GM12878 (cell line): ENCODE data around the gene TRABD2B. TPM values are rescaled to one million over a fixed set of nuclear protein-coding genes. Genes with fewer than 3 reads are reported as not detected.

Experiments
- ATAC-seq: fragments of 200-7000 bp; cut with Tn5 transposase; 3 replicates; pipeline ENCODE4 v1.9.1; 2020; ENCODE audit warnings: mild to moderate bottlenecking, moderate library complexity
- BruUV-seq: library from RNA; stranded (reverse); fragments of 400-500 nt; replicated peaks from 2 replicates; lab custom pipeline; 2021; lab: Mats Ljungman, UMichigan
- CTCF ChIA-PET: fragments of 300-600 bp; sonication (Branson Sonifier 250); formaldehyde crosslinking; extraction: SDS; loops from one replicate; lab custom pipeline; 2021; ENCODE audit warnings: inconsistent platforms; lab: Yijun Ruan, JAX
- POLR2A ChIA-PET: fragments of 350-600 bp; formaldehyde crosslinking; extraction: SDS; loops from one replicate; lab custom pipeline; 2021; ENCODE audit warnings: inconsistent platforms; lab: Charles Lee
- RAD21 ChIA-PET: fragments of 300-600 bp; sonication (Branson Sonifier 250); formaldehyde crosslinking; loops from one replicate; lab custom pipeline; 2023; ENCODE audit warnings: antibody characterized with exemption; ENCODE audit not compliant: unreplicated experiment; lab: Charles Lee
- SMC1A ChIA-PET: fragments of 300-600 bp; sonication (Branson Sonifier 250); formaldehyde crosslinking; loops from one replicate; lab custom pipeline; 2023; ENCODE audit not compliant: unreplicated experiment, uncharacterized antibody; lab: Charles Lee
- DNase-seq: peaks from one replicate; pipeline ENCODE4 v3.0.0-alpha.2; 2011; ENCODE audit warnings: low read depth, low spot score
- FAIRE-seq: peaks from 3 replicates; lab custom pipeline; 2011; peaks lifted over from hg19 to GRCh38; lab: Jason Lieb, UNC
- H2AFZ ChIP-seq: 2 replicates; pipeline ENCODE4 v1.6.0; 2011; ENCODE audit warnings: low read depth, low read length, control low read depth; ENCODE audit not compliant: control insufficient read depth
- H3K27ac ChIP-seq: 2 replicates; pipeline ENCODE4 v1.5.1; 2011; ENCODE audit warnings: control low read depth; ENCODE audit not compliant: control insufficient read depth, insufficient read depth
- H3K27me3 ChIP-seq, 2 experiments: replicated peaks in 1 of 2; 2 replicates each; pipeline versions ENCODE4 v1.6.0 to v1.6.1; 2011; ENCODE audit warnings: low read length in 1 of 2; ENCODE audit not compliant: control insufficient read depth in 2 of 2, insufficient read depth in 2 of 2
- H3K36me3 ChIP-seq, 2 experiments: 2 replicates each; pipeline ENCODE4 v1.5.1; 2011; ENCODE audit warnings: low read length in 1 of 2; ENCODE audit not compliant: control insufficient read depth in 2 of 2, insufficient read depth in 2 of 2
- H3K4me1 ChIP-seq: 2 replicates; pipeline ENCODE4 v1.6.1; 2011; ENCODE audit warnings: mild to moderate bottlenecking, low read length, moderate library complexity, mixed read lengths; ENCODE audit not compliant: control insufficient read depth, insufficient read depth
- H3K4me2 ChIP-seq: 2 replicates; pipeline ENCODE4 v1.6.0; 2011; ENCODE audit warnings: control low read depth; ENCODE audit not compliant: control insufficient read depth, insufficient read depth
- H3K4me3 ChIP-seq: fragments of 200-600 bp; sonication (generic); 2 replicates; pipeline ENCODE4 v1.5.1; 2016
- H3K79me2 ChIP-seq: 2 replicates; pipeline ENCODE4 v1.6.0; 2011; ENCODE audit warnings: low read length; ENCODE audit not compliant: control insufficient read depth, insufficient read depth
- H3K9ac ChIP-seq: 2 replicates; pipeline ENCODE4 v1.8.0; 2011; ENCODE audit warnings: low read length, control low read depth, mixed read lengths; ENCODE audit not compliant: control insufficient read depth, insufficient read depth
- H3K9me3 ChIP-seq: replicated peaks from 3 replicates; pipeline ENCODE4 v1.5.1; 2011; ENCODE audit warnings: mild to moderate bottlenecking, low read length; ENCODE audit not compliant: control insufficient read depth, insufficient read depth
- H4K20me1 ChIP-seq: 2 replicates; pipeline ENCODE4 v1.6.0; 2011; ENCODE audit not compliant: control insufficient read depth, insufficient read depth
- CHD2 ChIP-seq: IDR thresholded peaks from 2 replicates; pipeline ENCODE4 v1.6.1; 2011; ENCODE audit warnings: low read depth, low read length, improper control_type of control experiment, borderline replicate concordance
- EED ChIP-seq: sonication (generic); IDR thresholded peaks from 2 replicates; pipeline ENCODE4 v1.6.1; 2016; ENCODE audit warnings: antibody characterized with exemption, low read depth
- EZH2 ChIP-seq: IDR thresholded peaks from 2 replicates; pipeline ENCODE4 v1.6.1; 2012; ENCODE audit warnings: low read depth, mild to moderate bottlenecking, control low read depth, inconsistent platforms, low read length, borderline replicate concordance; ENCODE audit not compliant: control insufficient read depth
- HDAC2 ChIP-seq: fragments of 200-600 bp; sonication (generic); IDR thresholded peaks from 2 replicates; pipeline ENCODE4 v1.6.1; 2017
- KLF5 ChIP-seq: fragments of 450-650 bp; IDR thresholded peaks from 2 replicates; pipeline ENCODE4 v1.6.1; 2014; ENCODE audit warnings: mild to moderate bottlenecking; ENCODE audit not compliant: partially characterized antibody
- MEF2A ChIP-seq: IDR thresholded peaks from 2 replicates; pipeline ENCODE4 v1.6.1; 2011; ENCODE audit warnings: low read depth, mild to moderate bottlenecking, low read length, moderate library complexity; ENCODE audit not compliant: insufficient read depth
- MYC ChIP-seq: IDR thresholded peaks from 2 replicates; pipeline ENCODE4 v1.6.1; 2011; ENCODE audit warnings: mild to moderate bottlenecking, low read length, moderate library complexity, inconsistent platforms; ENCODE audit not compliant: insufficient read depth, insufficient replicate concordance, insufficient read length, severe bottlenecking
- NR2C2 ChIP-seq: IDR thresholded peaks from 2 replicates; pipeline ENCODE4 v1.6.1; 2011; ENCODE audit warnings: borderline replicate concordance, low read depth; ENCODE audit not compliant: control insufficient read depth, insufficient read length
- PAX5 ChIP-seq: IDR thresholded peaks from 2 replicates; pipeline ENCODE4 v1.6.1; 2011; ENCODE audit warnings: low read depth, low read length, borderline replicate concordance
- RAD51 ChIP-seq: fragments of 450-650 bp; IDR thresholded peaks from 2 replicates; pipeline ENCODE4 v1.6.1; 2016; ENCODE audit warnings: moderate library complexity, mild to moderate bottlenecking, inconsistent platforms
- RELA ChIP-seq: fragments of 450-650 bp; IDR thresholded peaks from 2 replicates; pipeline ENCODE4 v1.8.0; 2014; ENCODE audit warnings: borderline replicate concordance; ENCODE audit not compliant: partially characterized antibody
- RELB ChIP-seq: fragments of 450-650 bp; IDR thresholded peaks from 2 replicates; pipeline ENCODE4 v1.6.1; 2017; ENCODE audit warnings: low read depth, mild to moderate bottlenecking, moderate library complexity
- SIN3A ChIP-seq: IDR thresholded peaks from 2 replicates; pipeline ENCODE4 v1.6.1; 2012; ENCODE audit warnings: low read depth, low read length, improper control_type of control experiment
- SUPT20H ChIP-seq: IDR thresholded peaks from 2 replicates; pipeline ENCODE4 v1.6.1; 2011; ENCODE audit warnings: low read depth, mild to moderate bottlenecking, low read length, moderate library complexity, borderline replicate concordance; ENCODE audit not compliant: control insufficient read depth
- TARDBP ChIP-seq: IDR thresholded peaks from 2 replicates; pipeline ENCODE4 v1.6.1; 2016; ENCODE audit warnings: borderline replicate concordance
- TCF7 ChIP-seq: IDR thresholded peaks from 2 replicates; pipeline ENCODE4 v1.6.1; 2014; ENCODE audit warnings: antibody characterized with exemption, borderline replicate concordance
- ZSCAN29 ChIP-seq: fragments of 450-650 bp; IDR thresholded peaks from 2 replicates; pipeline ENCODE4 v1.6.1; 2017; ENCODE audit warnings: mild to moderate bottlenecking, moderate library complexity
- WGBS: methylation state at CpG from one replicate; pipeline ENCODE4 v1.1.6; 2016; ENCODE audit warnings: low lambda C conversion rate; ENCODE audit not compliant: insufficient replicate concordance, insufficient coverage; ENCODE audit errors: missing lambda C conversion rate; 5-methylcytosine and 5-hydroxymethylcytosine counted together
- in situ Hi-C: fragments of 300-500 bp; cut with MboI; formaldehyde crosslinking; loops from 9 replicates; pipeline ENCODE4 v1.14.3; 2018; ENCODE audit warnings: mixed read lengths
- intact Hi-C: fragments of 100-400 bp; cut with micrococcal nuclease; formaldehyde crosslinking; loops from one replicate; pipeline ENCODE4 v1.14.2; 2022; ENCODE audit not compliant: unreplicated experiment
- polyA plus RNA-seq, 11 experiments: library from polyadenylated mRNA; depleted of rRNA in 4 of 11; unstranded in 6 of 11; stranded (reverse) in 5 of 11; fragments of >200 nt; fragmentation: Nextera tagmentation in 4 of 11; fragmentation: Illumina TruSeq in 1 of 11; extraction: Ambion mirVana in 4 of 11; extraction: Trizol in 1 of 11; gene quantifications; 1 replicate in 1 of 11; 2 replicates in 10 of 11; pipeline versions ENCODE4 v1.2.1 to v1.2.3, GENCODE V29; 2011 to 2016; ENCODE audit warnings: inconsistent platforms in 2 of 11, missing spikeins in 2 of 11, low read depth in 1 of 11
- total RNA-seq, 4 experiments: library from RNA; depleted of rRNA in 3 of 4; stranded (reverse); fragments of >200 nt in 3 of 4; fragmentation: Illumina TruSeq in 1 of 4; extraction: Trizol in 1 of 4; gene quantifications; 2 replicates each; pipeline versions ENCODE4 v1.2.1 to v1.2.3, GENCODE V29; 2013 to 2021

Gene TRABD2B
- total and polyA plus RNA-seq, 10 of the 15 experiments (the other 5 are each of a cell fraction or from before 2014, with no cell fraction given): not detected

GRCh38 chr1:47772960-47773682, 224.1 kb downstream of the TRABD2B start:
- ChIA-PET POLR2A (no interaction called here), CTCF (no interaction called here), RAD21 (no interaction called here), SMC1A (no interaction called here)
- Histone ChIP-seq H2AFZ (no peak overlapping the region), H3K36me3 (no peaks in the 10 kb centered on the region), H3K27me3 (peaks cover 3% of the 10 kb centered on the region in 2 experiments; a peak in 2 of 4 replicates), H3K9me3 (no peaks in the 10 kb centered on the region), H3K79me2 (no peaks in the 10 kb centered on the region), H3K27ac (no peak overlapping the region), H3K4me3 (no peak overlapping the region), H3K9ac (no peak overlapping the region), H3K4me1 (no peaks in the 10 kb centered on the region), H4K20me1 (no peaks in the 10 kb centered on the region), H3K4me2 (no peak overlapping the region)
- 24% methylated on average over 11 of the region's 11 CpGs for WGBS
- ATAC-seq: no peak
- FAIRE-seq: no peak
- BruUV-seq: no TSS peak
- DNase-seq: no peak
- TF ChIP-seq RELB (no peak), MYC (no peak), NR2C2 (no peak), TCF7 (no peak), SUPT20H (no peak), PAX5 (no peak), TARDBP (no peak), EED (no peak), RAD51 (no peak), CHD2 (no peak), RELA (no peak), EZH2 (no peak), HDAC2 (no peak), ZSCAN29 (no peak), SIN3A (no peak), MEF2A (no peak), KLF5 (no peak)
- intact Hi-C loops (no loop called here), in situ Hi-C loops (no loop called here)
